B cell (primary cell): ENCODE results near the gene RPL7A. TPM values are rescaled to one million over a fixed set of nuclear protein-coding genes. Genes with fewer than 3 reads are reported as not detected.

ENCODE experiments used
- ATAC-seq: fragments of 200-7000 bp; cut with Tn5 transposase; one replicate; pipeline ENCODE4 v1.10.0; 2021; ENCODE audit warnings: low read depth, mild to moderate bottlenecking, moderate number of reproducible peaks, moderate library complexity
- CTCF ChIA-PET: fragments of 350-600 bp; sonication (Branson Sonifier 250); formaldehyde crosslinking; loops from one replicate; lab custom pipeline; 2021; ENCODE audit warnings: antibody characterized with exemption, inconsistent platforms; lab: Charles Lee
- POLR2A ChIA-PET: fragments of 350-600 bp; sonication (Branson Sonifier 250); formaldehyde crosslinking; loops from one replicate; lab custom pipeline; 2021; ENCODE audit warnings: antibody characterized with exemption; lab: Charles Lee
- DNase-seq: peaks from one replicate; pipeline ENCODE4 v3.0.0; 2013
- H2AFZ ChIP-seq: 2 replicates; pipeline ENCODE4 v1.6.1; 2012; ENCODE audit warnings: mild to moderate bottlenecking, low read depth, low read length; ENCODE audit not compliant: insufficient read depth, poor library complexity, severe bottlenecking
- H3K27ac ChIP-seq, 2 donors: 1 replicate in 1 of 2; 2 replicates in 1 of 2; pipeline ENCODE4 v1.5.1; 2012 to 2013; ENCODE audit warnings: low read length in 2 of 2, mild to moderate bottlenecking in 2 of 2, moderate library complexity in 1 of 2
- H3K27me3 ChIP-seq, 4 experiments: fragments of 200-600 bp in 1 of 4; sonication (generic) in 1 of 4; replicated peaks in 1 of 4; 1 replicate in 2 of 4; 2 replicates in 2 of 4; pipeline versions ENCODE4 v1.6.1 to v1.7.0; 2013 to 2016; ENCODE audit warnings: low read length in 3 of 4, mild to moderate bottlenecking in 2 of 4, mixed read lengths in 1 of 4, moderate library complexity in 1 of 4; ENCODE audit not compliant: insufficient read depth in 4 of 4, control insufficient read depth in 3 of 4; ENCODE audit errors: control extremely low read depth in 1 of 4
- H3K36me3 ChIP-seq, 2 experiments: replicated peaks in 1 of 2; 1 replicate in 1 of 2; 2 replicates in 1 of 2; pipeline versions ENCODE4 v1.6.1 to v1.7.1; 2013; ENCODE audit warnings: low read length in 1 of 2; ENCODE audit not compliant: insufficient read depth in 2 of 2, control insufficient read depth in 1 of 2; ENCODE audit errors: control extremely low read depth in 1 of 2, extremely low read depth in 1 of 2
- H3K4me1 ChIP-seq, 2 donors: fragments of 200-600 bp in 1 of 2; sonication (generic) in 1 of 2; 1 replicate in 1 of 2; 2 replicates in 1 of 2; pipeline versions ENCODE4 v1.5.1 to v1.6.1; 2013 to 2017; ENCODE audit warnings: low read length in 2 of 2; ENCODE audit not compliant: control insufficient read depth in 2 of 2, insufficient read depth in 2 of 2
- H3K4me2 ChIP-seq: replicated peaks from 2 replicates; pipeline ENCODE3; 2012; ENCODE audit warnings: mild to moderate bottlenecking, low read depth, low read length; ENCODE audit not compliant: poor library complexity, severe bottlenecking
- H3K4me3 ChIP-seq, 5 experiments: fragments of 200-600 bp in 1 of 5; sonication (generic) in 1 of 5; 1 replicate in 3 of 5; 2 replicates in 2 of 5; pipeline versions ENCODE4 v1.5.1 to v1.7.0; 2011 to 2016; ENCODE audit warnings: low read length in 4 of 5, mild to moderate bottlenecking in 4 of 5, low read depth in 2 of 5, control low read depth in 1 of 5, moderate library complexity in 1 of 5; ENCODE audit not compliant: insufficient read depth in 1 of 5; ENCODE audit errors: control extremely low read depth in 1 of 5, extremely low read depth in 1 of 5
- H3K79me2 ChIP-seq: fragments of 200-600 bp; sonication (generic); one replicate; pipeline ENCODE4 v1.6.0; 2016; ENCODE audit warnings: low read length; ENCODE audit not compliant: control insufficient read depth, insufficient read depth
- H3K9ac ChIP-seq: fragments of 200-600 bp; sonication (generic); 2 replicates; pipeline ENCODE4 v1.6.1; 2017; ENCODE audit warnings: mild to moderate bottlenecking, low read length, moderate library complexity
- H3K9me3 ChIP-seq, 3 donors: one replicate each; pipeline versions ENCODE4 v1.6.1 to v1.7.1; 2013; ENCODE audit warnings: low read length in 2 of 3; ENCODE audit not compliant: control insufficient read depth in 2 of 3, insufficient read depth in 1 of 3; ENCODE audit errors: control extremely low read depth in 1 of 3
- H4K20me1 ChIP-seq: 2 replicates; pipeline ENCODE4 v1.6.0; 2012; ENCODE audit warnings: mild to moderate bottlenecking, low read length; ENCODE audit not compliant: insufficient read depth, control insufficient read depth, poor library complexity, severe bottlenecking
- H3K27ac Mint-ChIP-seq: one replicate; pipeline ENCODE4 v1.8.0; 2021; ENCODE audit warnings: mixed read lengths
- H3K27me3 Mint-ChIP-seq: one replicate; pipeline ENCODE4 v1.8.0; 2021; ENCODE audit warnings: mixed read lengths
- H3K4me1 Mint-ChIP-seq: one replicate; pipeline ENCODE4 v1.8.0; 2021; ENCODE audit warnings: mixed read lengths
- H3K4me3 Mint-ChIP-seq: one replicate; pipeline ENCODE4 v1.8.0; 2021; ENCODE audit warnings: mixed read lengths
- H3K9me3 Mint-ChIP-seq: one replicate; pipeline ENCODE4 v1.8.0; 2022; ENCODE audit warnings: mixed read lengths; ENCODE audit not compliant: insufficient read depth
- CTCF ChIP-seq: fragments of 200-600 bp; IDR thresholded peaks from one replicate; pipeline ENCODE4 v1.8.0; 2022; ENCODE audit warnings: antibody characterized with exemption, mild to moderate bottlenecking
- EZH2 ChIP-seq: IDR thresholded peaks from 2 replicates; pipeline ENCODE4 v1.6.1; 2012; ENCODE audit warnings: borderline replicate concordance, low read depth, mild to moderate bottlenecking, moderate library complexity, low read length; ENCODE audit not compliant: insufficient read depth, poor library complexity, severe bottlenecking
- WGBS: methylation state at CpG from one replicate; pipeline ENCODE4 v1.1.5; 2013; ENCODE audit warnings: missing lambda C conversion rate; ENCODE audit not compliant: insufficient coverage; 5-methylcytosine and 5-hydroxymethylcytosine counted together
- intact Hi-C: fragments of 100-400 bp; cut with micrococcal nuclease; formaldehyde crosslinking; loops from one replicate; pipeline ENCODE4 v1.10.0; 2022
- polyA plus RNA-seq: library from polyadenylated mRNA; depleted of rRNA; stranded (reverse); fragments of >200 nt; gene quantifications from 2 replicates; pipeline ENCODE4 v1.2.3, GENCODE V29; 2012
- total RNA-seq, 2 donors: library from RNA; stranded (reverse); fragments of 120-200 nt in 1 of 2; gene quantifications; 1 replicate in 1 of 2; 2 replicates in 1 of 2; pipeline versions ENCODE4 v1.2.3 to v1.2.4, GENCODE V29; 2013 to 2022

RPL7A gene
- total and polyA plus RNA-seq, 2 donors (not counting 1 experiment from before 2014, with no cell fraction given), result 2,407 to 3,937 TPM

GRCh38 chr9:133357656-133358055 lies 9.6 kb downstream of the RPL7A start:
- Mint-ChIP-seq H3K27ac (peak overlapping the region; percentile 63), H3K4me1 (peaks cover 30% of the 10 kb centered on the region), H3K27me3 (no peaks in the 10 kb centered on the region), H3K4me3 (peak overlapping the region; percentile 89), H3K9me3 (no peaks in the 10 kb centered on the region)
- H3K9ac ChIP-seq, result no peak overlapping the region
- WGBS, result 96% methylated on average over 14 of the region's 14 CpGs
- ChIA-PET CTCF (interaction anchor here (0.9 to 2.0 kb wide), 2 partner anchors 14 to 21 kb away, joined by 3 to 11 read pairs; no protein-coding TSS in a partner anchor), POLR2A (no interaction called here)
- no peak for TF ChIP-seq CTCF
- no peak for TF ChIP-seq EZH2
- H3K9me3 ChIP-seq, result peaks cover 0 to 3% (median 0%) of the 10 kb centered on the region in 3 donors
- intact Hi-C loops, result loop anchor here (10.0 kb wide), 1 partner anchor 173 kb away; no protein-coding TSS in a partner anchor
- peaks cover 32% of the 10 kb centered on the region for H4K20me1 ChIP-seq
- H3K4me2 ChIP-seq, result peak overlapping the region; percentile 98
- ATAC-seq, result no peak
- H3K27me3 ChIP-seq, result no peaks in the 10 kb centered on the region
- peak overlapping the region in 1 of 5 experiments; percentile 75 for H3K4me3 ChIP-seq
- H3K36me3 ChIP-seq, result peaks cover 0 to 52% of the 10 kb centered on the region in 2 experiments
- H3K4me1 ChIP-seq, result peaks cover 16 to 29% of the 10 kb centered on the region in 2 donors
- no peak overlapping the region for H3K27ac ChIP-seq
- peaks cover 52% of the 10 kb centered on the region for H3K79me2 ChIP-seq
- no peak for DNase-seq
- H2AFZ ChIP-seq, result no peak overlapping the region

- Histone ChIP-seq H3K27ac (no peak overlapping the region), H3K4me2 (no peak overlapping the region), H3K9ac (no peak overlapping the region), H3K4me1 (peaks cover 16 to 29% of the 10 kb centered on the region in 2 donors), H3K27me3 (no peaks in the 10 kb centered on the region), H3K36me3 (peaks cover 0 to 56% of the 10 kb centered on the region in 2 experiments), H3K4me3 (no peak overlapping the region), H3K9me3 (peaks cover 0 to 3% (median 0%) of the 10 kb centered on the region in 3 donors), H2AFZ (no peak overlapping the region), H3K79me2 (peaks cover 39% of the 10 kb centered on the region), H4K20me1 (peaks cover 34% of the 10 kb centered on the region)
- intact Hi-C loops, result loop anchor here (10.0 kb wide), 1 partner anchor 175 kb away; no protein-coding TSS in a partner anchor
- TF ChIP-seq EZH2 (no peak), CTCF (no peak)
- ChIA-PET CTCF (interaction anchor here (1.1 to 2.0 kb wide), 2 partner anchors 12 to 43 kb away, joined by 3 to 7 read pairs; partner anchors contain the start of genes MED22 and RPL7A), POLR2A (no interaction called here)
- Mint-ChIP-seq H3K9me3 (no peaks in the 10 kb centered on the region), H3K27me3 (no peaks in the 10 kb centered on the region), H3K4me3 (no peak overlapping the region), H3K27ac (no peak overlapping the region), H3K4me1 (peaks cover 30% of the 10 kb centered on the region)
- WGBS, result 95% methylated on average over 17 of the region's 20 CpGs
- DNase-seq (no peak), ATAC-seq (no peak)
Observed at GRCh38 chr9:133359399-133360175, 11.6 kb downstream of the RPL7A start.
